ENCODE data around the gene TUBGCP3. TPM values are rescaled to one million over a fixed set of nuclear protein-coding genes. Genes with fewer than 3 reads are reported as not detected.

TUBGCP3 gene
- total RNA-seq, 1 donor from 2014 or later, result 37.4 TPM

- no peaks in the 10 kb centered on the region for H3K27me3 Mint-ChIP-seq (ENCODE audit: low read depth)
- no peak overlapping the region for H3K4me3 Mint-ChIP-seq
- peaks cover 20% of the 10 kb centered on the region for H3K36me3 Mint-ChIP-seq
- no peaks in the 10 kb centered on the region for H3K9me3 Mint-ChIP-seq
- no peak for DNase-seq (ENCODE audit: low spot score in 2 of 2, unreplicated experiment in 2 of 2)
- H3K4me1 Mint-ChIP-seq, result no peaks in the 10 kb centered on the region
- TF ChIP-seq, protein P1, sequence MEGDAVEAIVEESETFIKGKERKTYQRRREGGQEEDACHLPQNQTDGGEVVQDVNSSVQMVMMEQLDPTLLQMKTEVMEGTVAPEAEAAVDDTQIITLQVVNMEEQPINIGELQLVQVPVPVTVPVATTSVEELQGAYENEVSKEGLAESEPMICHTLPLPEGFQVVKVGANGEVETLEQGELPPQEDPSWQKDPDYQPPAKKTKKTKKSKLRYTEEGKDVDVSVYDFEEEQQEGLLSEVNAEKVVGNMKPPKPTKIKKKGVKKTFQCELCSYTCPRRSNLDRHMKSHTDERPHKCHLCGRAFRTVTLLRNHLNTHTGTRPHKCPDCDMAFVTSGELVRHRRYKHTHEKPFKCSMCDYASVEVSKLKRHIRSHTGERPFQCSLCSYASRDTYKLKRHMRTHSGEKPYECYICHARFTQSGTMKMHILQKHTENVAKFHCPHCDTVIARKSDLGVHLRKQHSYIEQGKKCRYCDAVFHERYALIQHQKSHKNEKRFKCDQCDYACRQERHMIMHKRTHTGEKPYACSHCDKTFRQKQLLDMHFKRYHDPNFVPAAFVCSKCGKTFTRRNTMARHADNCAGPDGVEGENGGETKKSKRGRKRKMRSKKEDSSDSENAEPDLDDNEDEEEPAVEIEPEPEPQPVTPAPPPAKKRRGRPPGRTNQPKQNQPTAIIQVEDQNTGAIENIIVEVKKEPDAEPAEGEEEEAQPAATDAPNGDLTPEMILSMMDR (IDR thresholded peaks at IDR 0.05; ENCODE audit: unreplicated experiment), result no peak
- H3K27ac Mint-ChIP-seq, result no peak overlapping the region
These were observed 20.6 kb downstream of the TUBGCP3 start for GRCh38 chr13:112567161-112567862.

GRCh38 chr13:112562786-112563383 is 25.1 kb downstream of the TUBGCP3 start:
- H3K27me3 Mint-ChIP-seq (ENCODE audit: low read depth), result no peaks in the 10 kb centered on the region
- TF ChIP-seq, protein P1 (IDR thresholded peaks at IDR 0.05; ENCODE audit: unreplicated experiment), result no peak
- H3K4me3 Mint-ChIP-seq, result no peak overlapping the region
- H3K4me1 Mint-ChIP-seq, result no peaks in the 10 kb centered on the region
- DNase-seq (ENCODE audit: low spot score in 2 of 2, unreplicated experiment in 2 of 2), result no peak
- H3K9me3 Mint-ChIP-seq, result no peaks in the 10 kb centered on the region
- H3K36me3 Mint-ChIP-seq, result peaks cover 24% of the 10 kb centered on the region
- H3K27ac Mint-ChIP-seq, result no peak overlapping the region

DNA sequence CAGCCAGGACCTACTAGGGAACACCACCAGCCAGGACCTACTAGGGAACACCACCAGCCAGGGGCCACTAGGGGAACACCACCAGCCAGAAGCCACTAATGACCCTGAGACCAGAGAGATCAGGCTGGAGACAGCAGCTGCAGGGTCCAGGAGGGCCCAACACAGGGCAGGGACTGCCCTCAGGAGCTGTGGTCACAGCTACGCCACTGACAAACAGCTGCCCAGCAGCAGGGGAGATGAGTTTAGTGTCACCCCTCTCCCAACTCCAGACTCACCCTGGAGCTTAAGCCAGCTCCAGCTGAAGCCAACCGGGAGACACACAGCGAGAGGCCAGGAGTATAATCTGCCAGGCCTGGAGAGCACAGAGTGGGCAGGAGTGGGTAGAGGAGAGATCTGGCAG is 25.7 kb downstream of the TUBGCP3 start:
- Mint-ChIP-seq H3K27ac (no peak overlapping the region), H3K4me3 (no peak overlapping the region), H3K36me3 (peaks cover 24% of the 10 kb centered on the region), H3K9me3 (no peaks in the 10 kb centered on the region), H3K27me3 (ENCODE audit: low read depth) (no peaks in the 10 kb centered on the region), H3K4me1 (no peaks in the 10 kb centered on the region)
- TF ChIP-seq, protein P1 (IDR thresholded peaks at IDR 0.05; ENCODE audit: unreplicated experiment), result no peak
- no peak for DNase-seq (ENCODE audit: low spot score in 2 of 2, unreplicated experiment in 2 of 2)

- TF ChIP-seq, protein P1 (IDR thresholded peaks at IDR 0.05; ENCODE audit: unreplicated experiment), result no peak
- DNase-seq (ENCODE audit: low spot score in 2 of 2, unreplicated experiment in 2 of 2), result no peak
- Mint-ChIP-seq H3K27ac (no peak overlapping the region), H3K4me3 (no peak overlapping the region), H3K36me3 (peaks cover 24% of the 10 kb centered on the region), H3K4me1 (no peaks in the 10 kb centered on the region), H3K27me3 (ENCODE audit: low read depth) (no peaks in the 10 kb centered on the region), H3K9me3 (no peaks in the 10 kb centered on the region)
These were observed 26.5 kb downstream of the TUBGCP3 start for GRCh38 chr13:112561478-112561877.

GRCh38 chr13:112558696-112559418 is 29.1 kb downstream of the TUBGCP3 start:
- H3K4me1 Mint-ChIP-seq, result no peaks in the 10 kb centered on the region
- DNase-seq (ENCODE audit: low spot score in 2 of 2, unreplicated experiment in 2 of 2), result no peak
- no peaks in the 10 kb centered on the region for H3K27me3 Mint-ChIP-seq (ENCODE audit: low read depth)
- H3K36me3 Mint-ChIP-seq, result peaks cover 37% of the 10 kb centered on the region
- H3K27ac Mint-ChIP-seq, result no peak overlapping the region
- no peak overlapping the region for H3K4me3 Mint-ChIP-seq
- no peaks in the 10 kb centered on the region for H3K9me3 Mint-ChIP-seq
- TF ChIP-seq, protein P1 (IDR thresholded peaks at IDR 0.05; ENCODE audit: unreplicated experiment), result no peak

Measured in mesothelial cell of epicardium (in vitro differentiated cells).